PC-9 (cell line): ENCODE data around the gene INTS4. TPM values are rescaled to one million over a fixed set of nuclear protein-coding genes. Genes with fewer than 3 reads are reported as not detected.
"Not testable (repeated sequence)": the region's sequence is repeated elsewhere in the genome, so short reads cannot be mapped to it uniquely, and the experiment has no call there.

Experiments
- BruUV-seq: library from RNA; stranded (reverse); fragments of 400-500 nt; replicated peaks from 2 replicates; lab custom pipeline; 2021; lab: Mats Ljungman, UMichigan
- CTCF ChIA-PET: fragments of 300-600 bp; sonication (Branson Sonifier 250); formaldehyde crosslinking; loops from one replicate; lab custom pipeline; 2022; ENCODE audit warnings: antibody characterized with exemption; lab: Charles Lee
- POLR2A ChIA-PET: fragments of 300-600 bp; sonication (Branson Sonifier 250); formaldehyde crosslinking; loops from one replicate; lab custom pipeline; 2022; ENCODE audit warnings: antibody characterized with exemption; ENCODE audit not compliant: unreplicated experiment; lab: Charles Lee
- DNase-seq, 2 experiments: peaks; one replicate each; pipeline versions ENCODE4 v3.0.0 to v3.0.0-alpha.2; 2015 to 2022; ENCODE audit warnings: mixed read lengths in 1 of 2
- H2AFZ ChIP-seq: fragments of 200-600 bp; sonication (generic); 2 replicates; pipeline ENCODE4 v1.8.1; 2017; ENCODE audit warnings: antibody characterized with exemption
- H3F3A ChIP-seq: fragments of 200-600 bp; sonication (generic); 2 replicates; pipeline ENCODE4 v1.8.1; 2017; ENCODE audit warnings: antibody characterized with exemption, mild to moderate bottlenecking, low read depth; ENCODE audit not compliant: insufficient read depth
- H3K27ac ChIP-seq: fragments of 200-600 bp; sonication (generic); 2 replicates; pipeline ENCODE4 v1.6.1; 2016; ENCODE audit warnings: mixed run types
- H3K27me3 ChIP-seq: fragments of 200-600 bp; sonication (generic); 2 replicates; pipeline ENCODE4 v1.6.1; 2016; ENCODE audit warnings: low read depth, mixed run types; ENCODE audit not compliant: insufficient read depth
- H3K36me3 ChIP-seq: fragments of 200-600 bp; sonication (generic); 2 replicates; pipeline ENCODE4 v1.6.1; 2016; ENCODE audit warnings: low read depth, mixed run types
- H3K4me1 ChIP-seq: fragments of 200-600 bp; sonication (generic); replicated peaks from 2 replicates; pipeline ENCODE4 v1.6.1; 2016; ENCODE audit warnings: mixed run types; ENCODE audit not compliant: insufficient read depth
- H3K4me2 ChIP-seq: fragments of 200-600 bp; sonication (generic); 2 replicates; pipeline ENCODE4 v1.6.1; 2017; ENCODE audit warnings: mixed run types
- H3K4me3 ChIP-seq: fragments of 200-600 bp; sonication (generic); 2 replicates; pipeline ENCODE4 v1.6.1; 2016; ENCODE audit warnings: mixed run types
- H3K79me2 ChIP-seq: fragments of 200-600 bp; sonication (generic); 2 replicates; pipeline ENCODE4 v1.6.1; 2017; ENCODE audit warnings: low read depth, mixed run types
- H3K9me2 ChIP-seq: fragments of 200-600 bp; sonication (generic); 2 replicates; pipeline ENCODE4 v1.8.1; 2017; ENCODE audit warnings: mild to moderate bottlenecking; ENCODE audit not compliant: insufficient read depth
- H3K9me3 ChIP-seq: fragments of 200-600 bp; sonication (generic); 2 replicates; pipeline ENCODE4 v1.8.1; 2016; ENCODE audit warnings: low read depth; ENCODE audit not compliant: insufficient read depth
- H4K20me1 ChIP-seq: fragments of 200-600 bp; sonication (generic); 2 replicates; pipeline ENCODE4 v1.8.1; 2017; ENCODE audit not compliant: insufficient read depth
- CTCF ChIP-seq: fragments of 200-600 bp; sonication (generic); conservative IDR thresholded peaks from 2 replicates; pipeline ENCODE4 v1.6.1; 2017; ENCODE audit warnings: mixed run types, antibody characterized with exemption, mild to moderate bottlenecking, moderate library complexity
- EZH2 ChIP-seq: fragments of 200-600 bp; sonication (generic); IDR thresholded peaks from 2 replicates; pipeline ENCODE4 v1.8.0; 2017; ENCODE audit warnings: antibody characterized with exemption, low read depth
- intact Hi-C: fragments of 100-400 bp; cut with micrococcal nuclease; formaldehyde crosslinking; loops from one replicate; pipeline ENCODE4 v1.10.0; 2022; ENCODE audit not compliant: unreplicated experiment
- total RNA-seq: library from RNA; stranded (reverse); gene quantifications from 2 replicates; pipeline ENCODE4 v1.2.3, GENCODE V29; 2021

Gene INTS4
- total RNA-seq, 1 experiment from 2014 or later = 53.8 TPM

- Histone ChIP-seq H3K36me3 (no peaks in the 10 kb centered on the region), H3K27me3 (no peaks in the 10 kb centered on the region), H4K20me1 (no peaks in the 10 kb centered on the region), H2AFZ (no peak overlapping the region), H3K27ac (no peak overlapping the region), H3F3A (no peaks in the 10 kb centered on the region), H3K4me2 (no peak overlapping the region), H3K79me2 (no peaks in the 10 kb centered on the region), H3K4me1 (no peaks in the 10 kb centered on the region), H3K4me3 (no peak overlapping the region), H3K9me2 (no peaks in the 10 kb centered on the region), H3K9me3 (no peaks in the 10 kb centered on the region)
- POLR2A ChIA-PET = no interaction called here
- no peak for DNase-seq
- intact Hi-C loops = no loop called here
- no peak for TF ChIP-seq CTCF
- no peak for TF ChIP-seq EZH2
- CTCF ChIA-PET = no interaction called here
- BruUV-seq = no TSS peak
These were observed 28.1 kb downstream of the INTS4 start for GRCh38 chr11:77966338-77966737.

- H4K20me1 ChIP-seq = no peaks in the 10 kb centered on the region
- ChIA-PET CTCF (no interaction called here), POLR2A (no interaction called here)
- no peaks in the 10 kb centered on the region for H3F3A ChIP-seq
- no peak overlapping the region for H3K4me3 ChIP-seq
- BruUV-seq = no TSS peak
- no peak overlapping the region for H2AFZ ChIP-seq
- no peak overlapping the region for H3K4me2 ChIP-seq
- H3K9me2 ChIP-seq = no peaks in the 10 kb centered on the region
- H3K9me3 ChIP-seq = no peaks in the 10 kb centered on the region
- no peaks in the 10 kb centered on the region for H3K27me3 ChIP-seq
- H3K79me2 ChIP-seq = no peaks in the 10 kb centered on the region
- intact Hi-C loops = no loop called here
- no peaks in the 10 kb centered on the region for H3K4me1 ChIP-seq
- peaks cover 15% of the 10 kb centered on the region; the same call in 1 of the 2 replicates for H3K36me3 ChIP-seq
- no peak for TF ChIP-seq CTCF
- H3K27ac ChIP-seq = no peak overlapping the region
- no peak for DNase-seq
These were observed 35.0 kb downstream of the INTS4 start for GRCh38 chr11:77959434-77959833.

GRCh38 chr11:77958583-77959177, 35.8 kb downstream of the INTS4 start:
- POLR2A ChIA-PET, H3K9me2 ChIP-seq, H3F3A ChIP-seq, H3K4me1 ChIP-seq, H3K27me3 ChIP-seq, BruUV-seq, intact Hi-C loops, CTCF ChIA-PET, H2AFZ ChIP-seq, H3K4me3 ChIP-seq, H3K9me3 ChIP-seq, H3K27ac ChIP-seq, H3K4me2 ChIP-seq, H4K20me1 ChIP-seq, H3K79me2 ChIP-seq, DNase-seq: not testable (repeated sequence)
- peaks cover 15% of the 10 kb centered on the region; the same call in 1 of the 2 replicates for H3K36me3 ChIP-seq

GRCh38 chr11:77943296-77943695, 51.2 kb downstream of the INTS4 start:
- H3K27ac ChIP-seq, H3F3A ChIP-seq, H3K9me2 ChIP-seq, H4K20me1 ChIP-seq, BruUV-seq, H3K4me1 ChIP-seq, H3K4me2 ChIP-seq, H3K36me3 ChIP-seq, DNase-seq, H3K79me2 ChIP-seq, H3K9me3 ChIP-seq, intact Hi-C loops, H3K27me3 ChIP-seq, POLR2A ChIA-PET, CTCF ChIA-PET, H2AFZ ChIP-seq, H3K4me3 ChIP-seq: not testable (repeated sequence)

- H3K27me3 ChIP-seq, H2AFZ ChIP-seq, H3K9me2 ChIP-seq, H3K79me2 ChIP-seq, H3K9me3 ChIP-seq, H3K27ac ChIP-seq, H3K4me3 ChIP-seq, intact Hi-C loops, H3K36me3 ChIP-seq, DNase-seq, CTCF ChIA-PET, H4K20me1 ChIP-seq, H3K4me1 ChIP-seq, POLR2A ChIA-PET, BruUV-seq, H3K4me2 ChIP-seq, H3F3A ChIP-seq: not testable (repeated sequence)
These were observed 52.0 kb downstream of the INTS4 start for GRCh38 chr11:77942465-77942864.

GRCh38 chr11:77933596-77933995, 60.9 kb downstream of the INTS4 start:
- H3K4me2 ChIP-seq, BruUV-seq, H3K79me2 ChIP-seq, intact Hi-C loops, H3K9me3 ChIP-seq, POLR2A ChIA-PET, H3F3A ChIP-seq, H3K4me3 ChIP-seq, H2AFZ ChIP-seq, H3K27ac ChIP-seq, CTCF ChIA-PET, H3K36me3 ChIP-seq, H3K4me1 ChIP-seq, H4K20me1 ChIP-seq, H3K9me2 ChIP-seq, DNase-seq, H3K27me3 ChIP-seq: not testable (repeated sequence)
